ENCODE data around the gene FOXE3. TPM values are rescaled to one million over a fixed set of nuclear protein-coding genes. Genes with fewer than 3 reads are reported as not detected.
"Not testable (repeated sequence)": the region's sequence is repeated elsewhere in the genome, so short reads cannot be mapped to it uniquely, and the experiment has no call there.

Gene FOXE3
- total and polyA plus RNA-seq, 2 donors (not counting 1 experiment from before 2014, with no cell fraction given): not detected

DNA sequence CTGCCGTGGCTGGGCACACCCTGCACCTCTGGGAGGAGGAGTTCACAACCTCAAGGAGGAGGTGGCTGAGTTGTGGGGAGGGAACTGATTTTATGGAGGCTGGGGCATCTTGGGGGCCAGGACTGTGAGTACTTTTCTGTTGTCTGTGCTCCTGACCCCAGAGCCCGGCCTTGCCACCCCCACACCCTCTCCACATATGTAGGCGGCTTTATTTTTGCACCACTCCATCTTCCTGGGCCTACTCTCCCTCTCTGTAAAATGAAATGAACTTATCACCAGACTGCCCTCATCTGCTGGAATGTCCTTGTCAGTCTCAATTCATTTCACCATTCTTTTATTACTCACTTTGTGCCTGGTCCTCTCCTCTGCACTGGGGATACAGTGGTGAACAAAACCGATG lies 34.5 kb downstream of the FOXE3 start:
- Histone ChIP-seq H2AFZ (ENCODE audit: low read length) (no peak overlapping the region), H3K4me3 (replicated peaks in 1 of 4; ENCODE audit: control extremely low read depth in 1 of 4, insufficient read depth in 1 of 4, low read depth in 3 of 4, low read length in 4 of 4) (no peak overlapping the region), H3K4me1 (ENCODE audit: control insufficient read depth, extremely low read depth, insufficient read depth, low read length) (no peaks in the 10 kb centered on the region), H3K9ac (ENCODE audit: insufficient read depth, low read length) (no peak overlapping the region), H3K27ac (ENCODE audit: insufficient read depth, low read length) (no peak overlapping the region), H3K79me2 (ENCODE audit: control insufficient read depth, insufficient read depth, low read length) (no peaks in the 10 kb centered on the region), H4K20me1 (ENCODE audit: control insufficient read depth, extremely low read depth, insufficient read depth, low read length) (no peaks in the 10 kb centered on the region), H3K27me3 (ENCODE audit: control insufficient read depth, insufficient read depth, low read length) (peaks cover 28% of the 10 kb centered on the region), H3K36me3 (ENCODE audit: control insufficient read depth, insufficient read depth, low read length) (no peaks in the 10 kb centered on the region), H3K4me2 (ENCODE audit: extremely low read depth, insufficient read depth, low read length) (no peak overlapping the region), H3K9me3 (ENCODE audit: control insufficient read depth, insufficient read depth, low read depth, low read length) (no peaks in the 10 kb centered on the region)
- TF ChIP-seq, protein P1, sequence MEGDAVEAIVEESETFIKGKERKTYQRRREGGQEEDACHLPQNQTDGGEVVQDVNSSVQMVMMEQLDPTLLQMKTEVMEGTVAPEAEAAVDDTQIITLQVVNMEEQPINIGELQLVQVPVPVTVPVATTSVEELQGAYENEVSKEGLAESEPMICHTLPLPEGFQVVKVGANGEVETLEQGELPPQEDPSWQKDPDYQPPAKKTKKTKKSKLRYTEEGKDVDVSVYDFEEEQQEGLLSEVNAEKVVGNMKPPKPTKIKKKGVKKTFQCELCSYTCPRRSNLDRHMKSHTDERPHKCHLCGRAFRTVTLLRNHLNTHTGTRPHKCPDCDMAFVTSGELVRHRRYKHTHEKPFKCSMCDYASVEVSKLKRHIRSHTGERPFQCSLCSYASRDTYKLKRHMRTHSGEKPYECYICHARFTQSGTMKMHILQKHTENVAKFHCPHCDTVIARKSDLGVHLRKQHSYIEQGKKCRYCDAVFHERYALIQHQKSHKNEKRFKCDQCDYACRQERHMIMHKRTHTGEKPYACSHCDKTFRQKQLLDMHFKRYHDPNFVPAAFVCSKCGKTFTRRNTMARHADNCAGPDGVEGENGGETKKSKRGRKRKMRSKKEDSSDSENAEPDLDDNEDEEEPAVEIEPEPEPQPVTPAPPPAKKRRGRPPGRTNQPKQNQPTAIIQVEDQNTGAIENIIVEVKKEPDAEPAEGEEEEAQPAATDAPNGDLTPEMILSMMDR (conservative IDR thresholded peaks at IDR 0.05 in 1 of 2, IDR thresholded peaks at IDR 0.05 in 1 of 2; ENCODE audit: low read depth in 1 of 2, low read length in 2 of 2): no peak
- no peak for TF ChIP-seq EZH2 (IDR thresholded peaks at IDR 0.05; ENCODE audit: low read length, missing control alignments)
- no peak for DNase-seq (ENCODE audit: low read depth in 2 of 2)

GRCh38 chr1:47452426-47452825 lies 36.3 kb downstream of the FOXE3 start:
- H4K20me1 ChIP-seq (ENCODE audit: control insufficient read depth, extremely low read depth, insufficient read depth, low read length): no peaks in the 10 kb centered on the region
- no peak overlapping the region for H2AFZ ChIP-seq (ENCODE audit: low read length)
- TF ChIP-seq, protein P1 (conservative IDR thresholded peaks at IDR 0.05 in 1 of 2, IDR thresholded peaks at IDR 0.05 in 1 of 2; ENCODE audit: low read depth in 1 of 2, low read length in 2 of 2): no peak
- no peak for TF ChIP-seq EZH2 (IDR thresholded peaks at IDR 0.05; ENCODE audit: low read length, missing control alignments)
- H3K4me3 ChIP-seq (replicated peaks in 1 of 4; ENCODE audit: control extremely low read depth in 1 of 4, insufficient read depth in 1 of 4, low read depth in 3 of 4, low read length in 4 of 4): no peak overlapping the region
- H3K27me3 ChIP-seq (ENCODE audit: control insufficient read depth, insufficient read depth, low read length): peaks cover 13% of the 10 kb centered on the region
- H3K9ac ChIP-seq (ENCODE audit: insufficient read depth, low read length): no peak overlapping the region
- no peaks in the 10 kb centered on the region for H3K36me3 ChIP-seq (ENCODE audit: control insufficient read depth, insufficient read depth, low read length)
- no peak overlapping the region for H3K27ac ChIP-seq (ENCODE audit: insufficient read depth, low read length)
- no peak overlapping the region for H3K4me2 ChIP-seq (ENCODE audit: extremely low read depth, insufficient read depth, low read length)
- no peaks in the 10 kb centered on the region for H3K9me3 ChIP-seq (ENCODE audit: control insufficient read depth, insufficient read depth, low read depth, low read length)
- DNase-seq (ENCODE audit: low read depth in 2 of 2): no peak
- H3K79me2 ChIP-seq (ENCODE audit: control insufficient read depth, insufficient read depth, low read length): no peaks in the 10 kb centered on the region
- H3K4me1 ChIP-seq (ENCODE audit: control insufficient read depth, extremely low read depth, insufficient read depth, low read length): no peaks in the 10 kb centered on the region

DNA sequence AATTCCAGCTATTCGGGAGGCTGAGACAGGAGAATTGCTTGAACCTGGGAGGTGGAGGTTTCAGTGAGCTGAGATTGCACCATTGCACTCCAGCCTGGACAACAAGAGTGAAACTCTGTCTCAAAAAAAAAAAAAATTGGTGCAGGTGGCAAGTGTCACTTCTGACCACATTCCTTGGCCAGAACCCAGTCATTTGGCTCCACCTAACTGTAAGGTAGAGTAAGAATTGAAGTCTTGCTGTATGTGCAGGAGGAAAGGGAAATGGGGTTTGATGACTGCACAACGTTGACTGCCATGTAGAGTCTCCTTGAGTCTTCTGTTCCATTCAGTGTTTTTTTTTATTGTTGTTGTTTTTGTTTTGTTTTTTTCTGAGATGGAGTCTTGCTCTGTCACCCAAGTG lies 37.8 kb downstream of the FOXE3 start:
- H4K20me1 ChIP-seq (ENCODE audit: control insufficient read depth, extremely low read depth, insufficient read depth, low read length); H3K9ac ChIP-seq (ENCODE audit: insufficient read depth, low read length); DNase-seq (ENCODE audit: low read depth in 2 of 2); H2AFZ ChIP-seq (ENCODE audit: low read length); H3K27me3 ChIP-seq (ENCODE audit: control insufficient read depth, insufficient read depth, low read length); H3K4me2 ChIP-seq (ENCODE audit: extremely low read depth, insufficient read depth, low read length); H3K36me3 ChIP-seq (ENCODE audit: control insufficient read depth, insufficient read depth, low read length); H3K4me3 ChIP-seq (replicated peaks in 1 of 4; ENCODE audit: control extremely low read depth in 1 of 4, insufficient read depth in 1 of 4, low read depth in 3 of 4, low read length in 4 of 4); H3K9me3 ChIP-seq (ENCODE audit: control insufficient read depth, insufficient read depth, low read depth, low read length); H3K27ac ChIP-seq (ENCODE audit: insufficient read depth, low read length); H3K4me1 ChIP-seq (ENCODE audit: control insufficient read depth, extremely low read depth, insufficient read depth, low read length); H3K79me2 ChIP-seq (ENCODE audit: control insufficient read depth, insufficient read depth, low read length): not testable (repeated sequence)

Data from fibroblast of lung (primary cell).